GM21447 (cell line): Measurements from ENCODE around the gene PIN1.
"Not testable (repeated sequence)": the region's sequence is repeated elsewhere in the genome, so short reads cannot be mapped to it uniquely, and the experiment has no call there.

Source experiments
- ATAC-seq: cut with Tn5 transposase; IDR thresholded peaks from one replicate; pipeline ENCODE4 v1.9.1; 2021; ENCODE audit not compliant: unreplicated experiment

PIN1 gene

DNA sequence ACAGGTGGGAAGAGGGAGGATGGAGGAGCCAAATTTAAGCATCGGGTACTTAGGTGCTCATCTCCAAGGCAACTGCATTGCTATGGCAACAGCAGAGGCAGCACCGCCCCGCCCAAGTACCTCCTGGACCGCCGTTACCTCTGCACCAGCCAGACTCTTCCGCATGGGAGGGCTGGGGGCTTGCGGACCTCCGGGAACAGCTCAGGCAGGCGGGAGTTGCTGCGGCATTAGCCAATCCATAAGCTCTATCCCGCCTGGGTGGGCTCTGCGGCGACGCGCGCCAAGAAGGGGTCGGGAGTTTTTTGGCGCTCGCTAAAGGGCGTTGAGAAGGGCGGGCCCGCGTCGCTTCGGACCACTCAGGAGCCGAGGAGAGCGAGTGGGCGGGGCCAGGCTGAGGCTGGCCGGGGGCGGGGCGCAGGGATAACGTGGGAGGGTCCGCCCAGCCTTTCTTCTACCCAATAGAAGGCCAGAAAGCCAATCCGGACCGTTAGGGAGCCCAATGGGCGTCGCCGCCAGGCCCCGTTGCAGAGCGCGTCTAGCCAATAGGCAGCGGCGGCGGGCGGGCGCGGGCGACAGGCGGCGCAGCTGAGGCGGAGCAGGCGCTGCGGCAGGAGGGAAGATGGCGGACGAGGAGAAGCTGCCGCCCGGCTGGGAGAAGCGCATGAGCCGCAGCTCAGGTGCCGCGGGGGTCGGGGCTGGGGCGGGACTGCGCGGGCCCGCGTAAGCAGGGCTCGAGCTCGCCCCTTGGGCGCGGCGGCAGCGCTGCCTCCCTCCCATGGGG is at the start of gene PIN1:
Gene PIN1, plus strand, starts transcription at position 593 of the 781 bp plus-strand sequence. Its CDS starts 27 bp downstream, at position 620.
- peak; percentile 84 for ATAC-seq

DNA sequence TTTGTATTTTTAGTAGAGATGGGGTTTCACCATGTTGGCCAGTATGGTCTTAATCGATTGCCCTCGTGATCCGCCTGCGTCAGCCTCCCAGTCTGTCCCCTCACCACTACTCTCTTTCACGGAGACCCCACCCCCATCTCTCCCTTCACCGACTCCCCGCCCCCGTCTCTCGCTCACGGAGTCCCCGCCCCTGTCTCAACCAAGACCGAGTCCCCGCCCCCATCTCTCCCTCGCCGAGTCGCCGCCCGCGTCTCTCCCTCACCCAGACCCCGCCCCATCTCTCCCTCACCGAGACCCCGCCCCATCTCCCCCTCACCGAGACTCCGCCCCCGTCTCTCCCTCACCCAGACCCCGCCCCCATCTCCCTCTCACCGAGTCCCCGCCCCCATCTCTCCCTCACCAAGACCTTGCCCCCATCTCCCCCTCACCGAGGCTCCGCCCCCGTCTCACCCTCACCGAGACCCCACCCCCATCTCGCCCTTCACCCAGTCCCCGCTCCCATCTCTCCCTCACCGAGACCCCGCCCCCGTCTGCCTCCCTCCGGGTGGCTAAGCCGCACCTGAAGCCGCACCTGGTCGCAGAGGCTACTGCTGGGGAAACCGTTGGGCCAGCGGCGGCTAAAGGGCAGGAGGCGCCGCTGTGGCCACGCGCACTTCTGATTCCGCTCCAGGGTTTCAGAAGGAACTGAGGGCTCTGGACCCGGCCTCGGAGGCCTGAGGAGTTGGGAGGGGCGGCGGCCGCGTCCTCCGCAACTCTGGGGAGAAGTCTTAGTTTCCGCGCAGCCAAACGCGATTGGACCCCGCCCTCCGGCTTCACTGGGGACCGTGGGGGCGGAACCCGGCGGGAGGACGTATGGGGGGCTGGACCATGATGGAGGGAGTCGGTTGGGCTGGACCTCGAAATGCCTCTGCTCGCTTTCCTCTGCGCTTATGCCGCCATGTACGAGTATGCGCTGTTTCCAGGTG is 49.5 kb upstream of the PIN1 start:
- ATAC-seq = peak; percentile 67

DNA sequence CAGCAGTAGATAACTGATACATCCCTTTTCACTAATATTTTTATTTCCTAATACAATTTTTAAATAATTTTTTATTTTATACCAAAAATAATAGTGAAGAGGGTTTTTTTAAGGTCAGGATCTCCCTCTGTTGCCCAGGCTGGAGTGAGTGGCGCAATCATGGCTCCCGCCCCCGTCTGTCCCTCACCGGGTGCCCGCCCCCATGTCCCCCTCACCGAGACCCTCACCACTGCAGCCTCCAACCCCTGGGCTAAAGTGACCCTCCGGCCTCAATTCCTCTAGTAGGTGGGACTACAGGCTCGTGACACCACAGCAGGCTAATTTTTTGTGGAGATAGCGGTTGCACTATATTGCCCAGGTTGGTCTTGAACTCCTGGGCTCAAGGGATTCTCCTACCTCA is 48.8 kb upstream of the PIN1 start:
- no peak for ATAC-seq

DNA sequence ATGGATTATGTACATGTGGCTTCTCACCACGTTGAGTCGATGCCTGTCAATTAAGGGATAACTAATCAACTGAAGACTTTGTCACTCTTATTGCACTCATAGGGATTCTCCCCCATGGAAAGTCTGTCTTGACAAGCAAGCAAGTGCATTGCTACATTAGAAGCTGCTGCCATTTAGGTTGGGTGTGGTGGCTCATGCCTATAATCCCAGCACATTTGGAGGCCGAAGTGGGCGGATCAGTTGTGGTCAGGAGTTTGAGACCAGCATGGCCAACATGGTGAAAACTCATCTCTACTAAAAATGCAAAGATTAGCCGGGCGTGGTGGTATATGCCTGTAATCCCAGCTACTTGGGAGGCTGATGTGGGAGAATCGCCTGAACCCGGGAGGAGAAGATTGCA is 48.3 kb upstream of the PIN1 start:
- no peak for ATAC-seq

DNA sequence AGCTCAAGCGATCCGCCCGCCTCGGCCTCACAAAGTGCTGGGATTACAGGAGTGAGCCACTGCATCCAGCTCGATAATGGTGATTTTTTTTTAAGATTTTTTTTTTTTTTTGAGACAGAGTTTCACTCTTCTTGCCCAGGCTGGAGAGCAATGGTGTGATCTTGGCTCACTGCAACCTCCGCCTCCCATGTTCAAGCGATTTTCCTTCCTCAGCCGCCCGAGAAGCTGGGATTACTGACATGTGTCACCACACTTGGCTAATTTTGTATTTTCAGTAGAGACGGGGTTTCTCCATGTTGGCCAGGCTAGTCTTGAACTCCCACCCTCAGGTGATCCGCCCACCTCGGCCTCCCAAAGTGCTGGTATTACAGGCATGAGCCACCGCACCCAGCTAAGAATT is 46.5 kb upstream of the PIN1 start:
- not testable (repeated sequence) for ATAC-seq

DNA sequence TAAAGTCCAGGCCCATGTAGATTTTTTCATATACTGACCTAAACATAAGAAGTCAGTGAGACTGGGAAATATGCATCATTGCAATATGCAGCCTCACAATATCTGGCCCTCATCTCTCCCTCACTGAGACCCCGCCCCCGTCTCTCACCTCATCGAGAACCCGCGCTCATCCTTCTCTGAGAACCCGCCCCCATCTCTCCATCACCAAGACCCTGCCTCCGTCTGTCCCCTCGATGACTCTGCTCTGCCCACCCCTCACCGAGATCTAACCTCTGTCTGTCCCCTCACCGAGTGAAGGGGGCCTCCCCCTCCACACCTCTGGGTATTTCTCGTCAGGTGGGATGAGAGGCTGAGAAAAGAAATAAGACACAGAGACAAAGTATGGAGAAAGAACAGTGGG is 46.1 kb upstream of the PIN1 start:
- no peak for ATAC-seq

DNA sequence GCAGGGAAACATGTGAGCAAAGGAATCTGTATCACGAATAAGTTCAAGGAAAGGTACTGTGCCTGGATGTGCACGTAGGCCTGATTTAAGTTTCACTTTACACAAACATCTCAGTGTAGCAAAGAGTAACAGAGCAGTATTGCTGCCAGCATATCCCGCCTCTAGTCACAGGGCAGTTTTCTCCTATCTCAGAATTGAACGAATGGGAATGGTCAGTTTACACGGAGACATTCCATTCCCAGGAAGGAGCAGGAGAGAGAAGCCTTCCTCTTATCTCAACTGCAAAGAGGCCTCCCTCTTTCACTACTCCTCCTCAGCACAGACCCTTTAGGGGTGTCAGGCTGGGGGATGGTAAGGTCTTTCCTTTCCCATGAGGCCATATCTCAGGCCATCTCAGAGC is 45.5 kb upstream of the PIN1 start:
- not testable (repeated sequence) for ATAC-seq

DNA sequence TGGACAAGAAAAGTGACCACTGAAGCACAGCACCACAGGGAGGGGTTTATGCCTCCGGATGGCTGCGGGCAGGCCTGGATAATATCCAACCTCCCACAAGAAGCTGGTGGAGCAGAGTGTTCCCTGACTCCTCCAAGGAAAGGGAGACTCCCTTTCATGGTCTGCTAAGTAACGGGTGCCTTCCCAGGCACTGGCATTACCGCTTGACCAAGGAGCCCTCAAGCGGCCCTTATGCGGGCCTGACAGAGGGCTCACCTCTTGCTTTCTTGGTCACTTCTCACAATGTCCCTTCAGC is 44.1 kb upstream of the PIN1 start:
- not testable (repeated sequence) for ATAC-seq

DNA sequence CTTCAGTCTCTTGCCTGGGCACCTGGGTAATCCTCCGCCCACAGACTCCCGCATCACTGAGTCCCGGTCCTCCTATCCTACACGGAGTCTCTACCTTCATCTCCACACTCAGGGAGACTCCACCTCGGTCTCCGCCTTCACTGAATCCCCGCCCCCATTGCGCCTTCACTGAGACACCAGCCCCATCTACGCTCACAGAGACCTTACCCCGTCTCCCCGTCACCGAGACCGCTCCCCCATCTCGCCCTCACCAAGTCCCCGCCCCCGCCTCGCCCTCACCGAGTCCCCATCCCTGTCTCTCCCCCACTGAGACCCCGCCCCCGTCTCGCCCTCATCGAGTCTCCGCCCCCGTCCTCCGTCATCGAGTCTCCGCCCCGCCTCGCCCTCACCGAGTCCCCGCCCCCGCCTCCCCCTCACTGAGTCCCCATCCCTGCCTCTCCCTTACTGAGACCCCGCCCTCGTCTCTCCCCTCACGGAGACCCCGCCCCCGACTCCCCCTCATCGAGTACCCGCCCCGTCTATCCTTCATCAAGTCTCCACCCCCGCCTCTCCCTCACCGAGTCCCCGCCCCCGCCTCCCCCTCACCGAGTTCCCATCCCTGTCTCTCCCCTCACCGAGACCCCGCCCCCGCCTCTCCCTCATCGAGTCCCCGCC is 43.4 kb upstream of the PIN1 start:
- peak; percentile 45 for ATAC-seq

DNA sequence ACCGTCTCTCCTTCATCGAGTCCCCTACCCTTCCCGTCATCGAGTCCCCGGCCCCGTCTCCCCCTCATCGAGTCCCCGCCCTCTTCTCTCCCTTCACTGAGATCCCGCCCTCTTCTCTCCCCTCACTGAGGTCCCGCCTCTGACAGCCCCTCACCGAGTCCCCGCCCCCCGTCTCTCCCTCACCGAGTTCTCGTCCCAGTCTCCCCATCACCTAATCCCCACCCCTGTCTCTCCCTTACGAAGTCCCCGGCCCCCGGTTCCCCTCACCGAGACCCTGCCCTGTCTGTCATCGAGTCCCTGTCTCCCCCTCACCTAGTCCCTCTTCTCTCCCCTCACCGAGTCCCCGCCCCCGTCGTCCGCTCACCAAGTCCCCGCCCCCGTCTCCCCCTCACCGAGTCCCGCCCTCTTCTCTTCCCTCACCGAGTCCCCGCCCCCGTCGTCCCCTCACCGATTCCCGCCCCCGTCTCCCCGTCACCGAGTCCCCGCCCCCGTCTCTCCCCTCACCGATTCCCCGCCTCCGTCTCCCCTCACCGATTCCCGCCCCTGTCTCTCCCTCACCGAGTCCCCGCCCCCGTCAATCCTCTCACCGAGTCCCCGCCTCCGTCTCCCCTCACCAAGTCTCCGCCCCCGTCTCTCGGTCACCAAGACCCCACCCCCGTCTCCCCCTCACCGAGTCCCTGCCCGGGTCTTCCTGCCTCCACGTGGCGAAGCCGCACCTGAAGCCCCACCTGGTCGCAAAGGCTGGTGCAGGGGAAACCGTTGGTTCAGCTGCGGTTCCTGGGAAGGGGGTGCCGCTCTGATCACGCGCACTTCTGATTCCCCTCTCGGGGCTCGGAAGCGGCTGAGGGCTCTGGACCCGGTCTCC is 42.7 kb upstream of the PIN1 start:
- ATAC-seq = no peak

DNA sequence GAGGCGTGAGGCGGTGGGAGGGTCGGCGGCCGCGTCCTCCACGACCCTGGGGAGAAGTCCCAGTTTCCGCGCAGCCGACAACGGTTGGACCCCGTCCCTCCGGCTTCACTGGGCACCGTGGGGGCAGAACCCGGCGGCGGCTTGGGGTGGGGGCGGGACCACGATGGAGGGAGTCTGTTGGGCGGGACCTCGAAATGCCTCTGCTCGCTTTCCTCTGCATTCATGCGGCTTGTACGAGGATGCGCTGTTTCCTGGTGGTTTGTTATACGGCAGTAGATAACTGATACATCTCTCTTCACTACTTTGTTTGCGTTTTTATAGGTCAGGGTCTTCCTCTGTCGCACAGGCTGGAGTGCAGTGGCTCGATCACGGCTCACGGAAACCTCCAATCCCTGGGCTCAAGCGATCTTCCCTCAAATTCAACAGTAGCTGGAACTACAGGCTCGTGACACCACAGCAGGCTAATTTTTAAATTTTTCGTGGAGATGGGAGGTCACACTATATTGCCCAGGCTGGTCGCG is 42.0 kb upstream of the PIN1 start:
- no peak for ATAC-seq

DNA sequence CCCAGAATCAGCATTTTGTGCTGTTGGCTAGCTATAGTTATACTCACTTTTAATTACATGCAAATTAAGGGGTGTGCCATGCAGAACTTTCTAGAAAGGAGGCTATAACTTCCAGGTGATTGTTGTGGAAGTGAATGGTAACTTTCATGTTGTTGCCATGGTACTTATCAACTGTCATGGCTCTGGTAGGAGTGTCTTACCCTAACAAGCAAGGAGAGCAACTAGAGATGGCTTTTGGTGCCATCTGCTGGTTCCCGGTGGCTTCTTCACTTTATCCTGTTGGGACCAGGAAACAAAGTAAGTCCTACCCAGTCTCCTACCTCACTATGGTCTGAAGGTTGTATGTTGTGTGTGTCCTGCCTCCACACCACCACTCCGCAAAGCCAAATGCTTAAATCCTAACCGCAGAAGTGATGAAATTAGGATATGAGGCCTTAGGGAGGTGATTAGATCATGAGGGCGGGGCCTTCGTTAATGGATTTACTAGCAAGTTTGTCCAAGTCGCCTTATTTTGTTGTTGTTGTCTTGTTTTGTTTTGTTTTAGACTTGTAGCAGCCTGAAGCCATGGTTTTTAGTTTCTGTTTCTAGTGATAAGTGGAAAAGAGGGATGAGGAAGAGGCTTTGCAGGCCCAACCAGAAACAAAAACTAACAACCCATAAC is 38.9 kb upstream of the PIN1 start:
- ATAC-seq = no peak

DNA sequence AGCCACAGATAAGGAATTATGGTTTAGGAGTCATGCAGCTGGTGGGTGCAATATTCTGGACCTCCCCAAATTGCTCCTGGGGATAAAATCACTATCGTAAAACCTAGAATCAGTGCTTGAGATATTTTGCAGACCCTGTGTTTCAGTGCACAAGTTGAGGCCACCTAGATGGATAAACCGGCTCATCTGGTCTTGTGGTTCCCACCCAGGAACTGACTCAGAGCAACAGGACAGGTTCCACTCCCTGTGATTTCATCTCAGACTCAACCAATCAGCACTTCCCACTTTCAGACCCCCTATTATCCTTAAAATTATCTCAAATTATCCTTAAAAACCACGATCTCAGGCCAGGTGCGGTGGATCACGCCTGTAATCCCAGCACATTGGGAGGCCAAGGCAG is 37.2 kb upstream of the PIN1 start:
- ATAC-seq = no peak

DNA sequence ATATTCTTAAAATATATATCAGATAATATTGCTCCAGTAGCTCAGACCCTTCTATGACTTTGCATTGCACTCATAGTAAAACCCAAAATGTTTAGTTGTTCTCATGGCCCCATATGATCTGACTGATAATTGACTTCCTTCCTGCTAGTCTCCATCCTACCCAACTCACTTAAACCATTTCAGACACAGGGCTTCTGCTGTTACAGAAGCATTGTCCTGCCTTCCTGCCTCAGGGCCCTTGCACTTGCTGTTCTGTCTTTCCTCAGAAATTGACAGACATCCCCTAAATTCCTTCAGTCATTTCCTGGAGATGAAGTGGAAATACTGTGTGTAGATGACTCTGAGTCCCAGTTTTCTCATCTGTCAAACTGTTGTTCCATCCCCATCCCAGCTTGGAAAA is 36.0 kb upstream of the PIN1 start:
- no peak for ATAC-seq

DNA sequence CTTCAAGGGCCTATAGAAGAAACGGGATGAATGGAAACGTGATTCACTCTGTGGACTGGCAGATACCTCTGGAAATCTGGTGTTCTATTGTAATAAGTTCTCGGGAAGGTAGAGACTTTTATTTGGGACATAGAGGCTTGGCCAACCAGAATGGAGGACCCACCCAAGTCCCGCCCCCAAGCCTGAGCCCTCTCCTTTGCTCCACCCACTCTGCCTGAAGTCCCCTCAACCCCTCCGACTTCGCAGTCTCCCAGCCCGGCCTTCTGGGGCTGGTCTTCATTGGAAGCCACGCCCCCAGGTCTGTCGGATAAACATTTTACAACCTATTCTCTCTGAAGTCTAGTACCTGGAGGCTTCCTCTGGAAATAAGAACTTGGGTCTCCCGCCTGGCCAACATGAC is 33.1 kb upstream of the PIN1 start:
- no peak for ATAC-seq

DNA sequence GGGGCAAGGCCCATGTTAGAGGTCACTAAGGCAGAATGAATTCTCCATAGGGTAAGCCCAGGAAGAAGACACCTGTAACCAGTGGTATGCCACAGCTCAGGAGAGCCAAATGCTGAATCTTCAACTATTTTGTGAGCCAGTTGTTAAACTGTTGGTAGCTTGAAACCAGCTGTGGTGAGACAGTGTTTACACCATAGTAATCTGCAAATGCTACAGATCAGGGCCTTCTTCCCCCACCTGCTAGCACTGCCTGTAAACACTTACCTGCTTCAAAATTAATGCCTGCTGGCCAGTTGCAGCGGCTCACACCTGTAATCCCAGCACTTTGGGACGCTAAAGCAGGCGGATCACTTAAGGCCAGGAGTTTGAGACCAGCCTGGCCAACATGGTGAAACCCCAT is 28.3 kb upstream of the PIN1 start:
- ATAC-seq = no peak

DNA sequence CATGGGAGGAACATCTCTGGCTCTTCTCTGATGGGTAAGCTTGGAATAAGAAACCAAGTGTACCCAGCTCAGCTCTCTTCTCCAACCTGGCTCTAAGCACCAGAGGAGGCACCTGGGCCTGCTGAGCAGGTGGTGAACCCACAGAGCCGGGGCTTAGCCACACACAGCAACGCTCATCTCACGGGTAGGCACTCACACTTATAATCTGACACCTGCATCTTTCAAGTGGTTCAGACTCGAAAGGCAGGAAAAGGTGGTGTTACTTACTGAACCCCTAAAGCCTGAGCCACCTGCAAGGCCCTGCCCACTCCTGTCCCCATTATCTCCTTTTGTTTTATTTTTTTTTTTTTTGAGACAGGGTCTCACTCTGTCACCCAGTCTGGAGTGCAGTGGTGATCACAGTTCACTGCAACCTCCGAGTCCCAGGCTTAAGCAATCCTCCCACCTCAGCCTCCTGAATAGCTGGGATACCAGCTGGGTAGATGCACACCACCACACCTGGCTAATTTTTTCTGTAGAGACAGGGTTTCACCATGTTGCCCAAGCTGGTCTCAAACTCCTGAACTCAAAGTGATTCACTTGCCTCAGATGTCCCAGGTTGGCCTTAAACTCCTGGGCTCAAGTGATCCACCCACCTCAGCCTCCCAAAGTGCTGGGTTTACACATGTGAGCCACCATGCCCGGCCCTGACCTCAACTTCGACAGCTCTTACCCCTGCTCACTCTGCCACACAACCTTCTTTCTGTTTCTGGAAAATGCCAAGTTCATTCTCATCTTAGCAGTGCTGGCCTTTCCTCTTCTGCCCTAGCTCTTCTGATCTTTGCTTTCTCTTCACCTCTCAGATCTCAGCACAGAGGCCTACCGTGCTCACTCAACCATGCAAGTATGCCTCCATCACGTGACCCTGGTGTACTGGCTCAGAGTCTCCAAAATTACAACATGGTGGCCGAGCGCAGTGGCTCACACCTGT is 26.0 kb upstream of the PIN1 start:
- no peak for ATAC-seq

DNA sequence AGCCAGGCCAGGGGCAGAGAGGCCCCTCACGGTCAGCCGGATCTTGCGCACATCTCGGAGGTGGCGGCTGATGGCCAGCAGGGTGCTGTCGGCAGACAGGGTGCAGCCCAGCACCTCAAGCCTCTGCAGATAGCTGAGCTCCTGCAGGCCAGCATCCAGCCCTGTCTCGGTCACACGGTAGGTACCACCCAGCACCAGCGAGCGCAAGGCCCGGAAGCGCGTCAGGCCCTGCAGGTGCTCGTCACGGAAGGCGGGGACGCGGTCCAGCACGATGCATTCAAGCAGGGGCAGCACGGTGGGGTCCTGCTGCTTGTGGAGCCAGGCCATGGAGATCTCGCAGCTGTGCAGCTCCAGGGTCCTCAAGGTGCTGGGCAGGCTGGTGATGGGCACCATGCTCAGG is 24.0 kb upstream of the PIN1 start:
- ATAC-seq = no peak

DNA sequence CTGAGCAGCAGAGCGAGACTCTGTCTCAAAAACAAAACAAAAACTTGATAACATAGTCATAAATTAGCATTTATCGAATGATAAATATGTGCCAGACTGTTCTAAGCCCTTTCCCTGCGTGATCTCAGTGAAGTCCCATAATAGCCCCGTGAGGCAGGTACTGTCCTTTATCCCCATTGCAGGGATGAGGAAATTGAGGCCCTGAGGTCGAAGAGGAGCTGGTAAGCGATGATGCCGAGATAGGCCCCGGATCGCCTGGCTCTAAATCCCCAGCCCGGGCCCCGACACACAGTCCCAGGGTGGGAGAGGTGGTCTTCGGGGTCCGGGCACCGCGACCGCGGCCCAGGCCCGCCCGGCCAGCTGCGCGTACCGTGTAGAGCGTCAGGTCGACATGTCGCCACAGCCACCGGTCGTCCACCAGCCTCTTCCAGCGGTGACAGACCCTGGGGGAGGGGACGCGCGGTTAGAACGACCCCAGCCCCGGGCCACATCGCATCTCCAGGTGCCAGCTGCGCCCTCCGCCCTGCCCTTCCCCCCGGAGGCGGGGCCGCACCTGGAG is 16.9 kb upstream of the PIN1 start:
- peak; percentile 1 for ATAC-seq
